GM19324 (cell line): ENCODE results near the gene MYL6.
A peak's percentile ranks its signal among the peaks of the same experiment; 100 is the strongest.
"Not testable (repeated sequence)": the region's sequence is repeated elsewhere in the genome, so short reads cannot be mapped to it uniquely, and the experiment has no call there.

Experiments used
- ATAC-seq: cut with Tn5 transposase; IDR thresholded peaks from one replicate; pipeline ENCODE4 v1.9.1; 2021; ENCODE audit warnings: mild to moderate bottlenecking, moderate library complexity; ENCODE audit not compliant: unreplicated experiment, low FRiP score

Gene MYL6

DNA sequence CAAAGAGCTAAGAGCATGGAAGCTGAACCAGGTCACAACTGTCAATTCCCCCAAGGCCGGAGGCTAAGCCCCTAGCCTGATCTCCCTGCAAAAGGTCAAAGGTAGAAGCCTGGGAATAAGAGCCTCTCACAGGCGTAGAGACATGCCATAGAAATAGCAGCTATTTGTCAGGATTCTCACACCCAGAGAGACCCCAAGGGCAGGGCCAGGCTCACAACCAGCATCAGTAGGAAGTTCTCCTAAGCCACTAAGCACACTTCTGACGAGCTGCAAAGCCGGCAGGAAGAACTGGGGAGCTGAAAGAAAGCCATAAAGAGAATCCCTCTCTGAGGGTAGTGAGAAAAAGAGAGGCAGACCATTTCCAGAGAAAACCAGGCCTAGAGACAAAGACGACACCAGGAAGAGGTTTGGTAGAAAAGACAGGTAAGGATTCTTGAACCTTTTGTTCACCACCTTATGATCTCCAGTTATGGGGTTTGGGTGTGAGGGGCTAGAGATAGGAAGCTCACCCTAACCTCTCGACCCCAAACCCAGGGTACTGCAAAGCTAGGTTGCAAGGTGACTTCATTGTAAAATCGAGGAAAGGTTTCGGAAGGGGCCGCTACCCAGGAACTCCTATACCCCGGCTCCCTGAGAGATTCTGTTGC is 30.1 kb downstream of the MYL6 start:
- ATAC-seq = no peak

DNA sequence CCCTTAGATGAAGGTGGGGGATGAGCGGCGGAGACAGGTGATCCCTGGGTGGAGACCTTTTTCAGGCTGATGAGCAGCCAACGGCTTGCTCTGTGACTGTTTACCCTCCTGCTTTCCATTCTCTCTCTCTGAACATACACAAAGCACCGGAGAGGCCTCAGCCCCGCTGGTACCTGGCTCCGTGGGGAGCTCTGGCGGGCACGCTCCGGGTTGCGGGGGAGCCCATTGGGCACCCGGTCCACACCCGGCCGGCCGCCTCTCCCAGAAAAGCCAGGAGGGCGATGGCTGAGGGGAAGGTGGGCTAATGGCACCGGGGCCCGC is 30.6 kb downstream of the MYL6 start:
- ATAC-seq = no peak

DNA sequence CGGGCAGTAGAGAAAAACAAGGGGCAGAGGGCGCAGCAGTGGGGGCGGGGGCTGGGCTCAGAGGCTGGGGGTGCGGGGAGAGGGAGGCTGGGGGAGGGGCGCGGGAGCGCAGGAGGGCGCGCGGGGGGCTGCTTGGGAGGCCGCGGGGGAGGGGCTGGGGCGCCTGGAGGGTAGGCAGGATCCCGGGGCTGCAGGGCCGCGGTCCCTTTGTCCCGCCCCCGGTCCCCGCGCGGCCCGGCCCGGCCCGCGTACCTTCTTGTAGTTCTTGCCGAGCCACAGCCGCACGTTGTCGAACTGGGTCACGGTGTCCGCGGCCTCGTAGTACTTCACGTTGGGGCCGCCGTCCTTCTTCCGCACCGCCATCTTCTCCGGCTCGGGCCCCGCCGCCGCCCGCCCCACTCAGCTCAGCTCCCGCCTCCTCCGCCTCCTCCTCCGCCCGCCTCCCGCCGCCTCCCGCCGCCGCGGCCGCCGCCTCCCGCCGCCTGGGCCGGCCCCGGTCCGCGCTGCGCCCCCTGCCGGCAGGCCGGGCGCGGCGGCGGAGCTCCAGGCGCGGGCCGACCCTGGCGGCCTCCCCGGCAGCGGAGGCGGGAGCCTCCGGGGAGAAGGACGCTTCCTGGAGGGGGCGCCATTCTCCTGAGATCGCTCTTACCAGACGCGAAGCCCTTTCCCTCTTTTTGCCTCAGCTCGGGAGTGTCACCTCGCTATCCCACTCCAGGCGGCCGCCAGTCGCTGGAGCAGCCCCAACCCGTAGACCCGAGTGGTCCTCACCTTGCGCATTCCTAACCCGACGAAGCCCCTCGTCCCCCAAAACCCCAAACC is 31.1 kb downstream of the MYL6 start, which contains the start of gene SMARCC2:
Gene SMARCC2, minus strand, starts transcription at position 385 of the 819 bp plus-strand sequence. Its CDS starts 22 bp downstream, at position 363.
- ATAC-seq = peak; percentile 80

DNA sequence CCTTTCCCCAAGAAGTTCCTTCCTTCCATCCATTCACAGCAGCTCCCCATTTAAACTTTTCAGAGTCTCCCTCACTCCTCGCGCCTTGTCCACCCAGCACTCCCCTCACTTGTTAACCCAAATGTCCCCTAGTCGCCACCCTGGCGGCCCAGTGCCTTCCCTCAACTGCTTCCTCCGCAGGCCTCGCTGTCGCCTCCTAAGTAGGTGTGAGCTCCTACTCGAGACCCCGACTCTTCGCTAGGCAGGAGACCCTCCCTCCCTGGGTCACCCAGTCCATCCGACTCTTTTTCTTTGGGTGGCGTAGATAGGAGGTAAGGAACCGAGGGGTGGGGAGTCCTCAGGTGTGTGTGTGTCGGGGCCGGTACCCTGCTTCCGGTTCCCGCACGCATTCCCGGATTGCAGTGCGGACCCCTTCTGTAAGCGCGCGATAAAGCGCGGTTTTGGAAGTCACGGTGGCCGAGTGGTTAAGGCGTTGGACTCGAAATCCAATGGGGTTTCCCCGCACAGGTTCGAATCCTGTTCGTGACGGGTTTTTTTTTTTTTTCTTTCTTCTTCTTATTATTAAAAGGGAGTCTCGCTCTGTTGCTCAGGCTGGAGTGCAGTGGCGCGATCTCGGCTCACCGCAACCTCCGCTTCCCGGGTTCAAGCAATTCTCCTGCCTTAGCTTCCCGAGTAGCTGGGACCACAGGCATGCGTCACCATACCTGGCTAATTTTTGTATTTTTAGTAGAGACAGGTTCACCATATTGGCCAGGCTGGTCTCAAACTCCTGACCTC is 31.9 kb downstream of the MYL6 start:
- ATAC-seq = no peak

DNA sequence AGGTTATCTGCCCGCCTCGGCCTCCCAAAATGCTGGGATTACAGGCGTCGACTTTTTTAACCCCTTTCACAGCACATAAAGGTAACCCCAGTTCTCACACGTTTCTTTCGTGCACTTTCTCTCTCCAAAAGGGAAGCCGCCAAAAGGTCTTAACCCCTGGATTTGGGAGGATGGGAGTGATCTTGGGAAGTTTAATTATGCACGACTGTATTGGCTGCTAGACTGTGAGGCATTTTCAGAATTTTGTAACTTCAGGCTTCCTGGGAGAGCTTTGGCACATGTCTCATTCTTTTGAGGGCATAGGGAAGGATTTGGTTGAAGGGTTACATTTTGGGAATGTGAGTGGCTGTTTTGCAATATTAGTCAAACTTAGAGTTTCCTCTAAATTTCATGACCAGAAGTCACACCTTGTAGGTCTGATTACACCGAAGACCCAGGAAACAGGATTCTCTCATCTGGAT is 32.6 kb downstream of the MYL6 start:
- no peak for ATAC-seq

DNA sequence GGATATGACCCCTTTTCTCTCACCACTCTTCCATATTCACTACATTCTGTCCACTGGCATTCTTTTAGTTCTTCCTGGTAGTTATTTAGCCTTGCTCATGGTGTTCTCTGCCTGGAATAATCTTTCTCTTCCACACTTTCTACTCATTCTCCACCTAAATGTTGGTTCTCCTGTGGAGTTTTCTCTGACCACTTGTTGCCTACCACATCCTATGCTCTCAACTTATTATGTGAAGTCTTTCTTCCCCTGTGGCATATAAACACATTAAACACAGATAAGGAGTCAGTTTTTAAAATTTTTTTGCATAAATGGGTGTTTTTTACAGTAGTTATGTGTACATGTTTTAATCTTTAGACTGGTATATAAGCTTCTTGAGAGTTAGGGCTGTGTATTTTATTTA is 34.4 kb downstream of the MYL6 start:
- no peak for ATAC-seq

DNA sequence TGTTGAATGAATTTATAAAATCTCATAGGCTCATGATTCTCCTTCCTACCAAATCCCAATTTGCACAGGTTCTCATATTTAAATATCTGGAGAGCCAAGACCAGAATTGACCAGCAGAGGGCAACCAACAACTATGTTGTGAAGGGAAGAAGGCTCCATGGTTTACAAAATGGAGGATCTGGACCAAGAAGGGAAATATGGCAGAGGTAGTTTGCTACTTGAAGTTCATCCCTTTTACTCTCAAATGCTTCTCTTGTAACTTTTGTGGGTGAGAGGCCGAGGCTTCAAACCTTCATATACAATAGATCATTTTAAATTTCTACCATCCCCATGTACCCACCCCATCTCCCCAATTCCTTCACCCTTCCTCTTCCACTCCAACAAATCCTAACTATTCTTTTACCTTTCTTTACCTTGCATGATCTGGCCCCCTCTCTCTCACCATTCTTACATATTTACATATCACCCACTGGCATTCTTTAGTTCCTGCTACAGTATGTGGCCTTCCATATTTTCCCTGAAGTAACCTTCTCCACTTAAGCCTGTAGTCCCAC is 34.9 kb downstream of the MYL6 start:
- no peak for ATAC-seq

DNA sequence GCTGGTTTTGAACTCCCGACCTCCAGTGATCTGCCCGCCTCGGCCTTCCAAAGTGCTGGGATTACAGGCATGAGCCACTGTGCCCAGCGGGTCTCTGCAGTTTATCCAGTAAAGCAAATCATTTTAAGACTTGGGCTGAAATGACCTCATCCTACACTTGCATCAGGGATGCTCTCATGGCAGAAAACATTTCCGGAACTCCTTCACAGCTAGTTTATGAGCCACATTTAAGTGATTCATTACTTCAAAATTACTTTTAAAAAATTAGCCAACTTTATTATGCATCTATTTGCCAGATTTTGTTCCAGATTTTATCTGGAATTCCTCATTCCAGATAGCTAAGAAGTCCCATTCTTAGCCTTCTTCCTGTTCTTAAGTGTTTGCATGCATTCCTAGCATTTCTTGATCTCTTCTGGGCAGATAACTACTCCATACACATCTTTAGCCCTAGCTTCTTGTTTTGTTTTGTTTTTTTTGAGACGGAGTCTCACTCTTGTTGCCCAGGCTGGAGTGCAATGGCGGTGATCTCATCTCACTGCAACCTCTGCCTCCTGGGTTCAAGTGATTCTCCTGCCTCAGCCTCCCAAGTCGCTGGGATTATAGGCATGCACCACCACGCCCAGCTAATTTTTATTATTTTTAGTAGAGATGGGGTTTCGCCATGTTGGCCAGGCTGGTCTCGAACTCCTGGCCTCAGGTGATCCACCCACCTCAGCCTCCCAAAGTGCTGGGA is 38.8 kb downstream of the MYL6 start:
- not testable (repeated sequence) for ATAC-seq

DNA sequence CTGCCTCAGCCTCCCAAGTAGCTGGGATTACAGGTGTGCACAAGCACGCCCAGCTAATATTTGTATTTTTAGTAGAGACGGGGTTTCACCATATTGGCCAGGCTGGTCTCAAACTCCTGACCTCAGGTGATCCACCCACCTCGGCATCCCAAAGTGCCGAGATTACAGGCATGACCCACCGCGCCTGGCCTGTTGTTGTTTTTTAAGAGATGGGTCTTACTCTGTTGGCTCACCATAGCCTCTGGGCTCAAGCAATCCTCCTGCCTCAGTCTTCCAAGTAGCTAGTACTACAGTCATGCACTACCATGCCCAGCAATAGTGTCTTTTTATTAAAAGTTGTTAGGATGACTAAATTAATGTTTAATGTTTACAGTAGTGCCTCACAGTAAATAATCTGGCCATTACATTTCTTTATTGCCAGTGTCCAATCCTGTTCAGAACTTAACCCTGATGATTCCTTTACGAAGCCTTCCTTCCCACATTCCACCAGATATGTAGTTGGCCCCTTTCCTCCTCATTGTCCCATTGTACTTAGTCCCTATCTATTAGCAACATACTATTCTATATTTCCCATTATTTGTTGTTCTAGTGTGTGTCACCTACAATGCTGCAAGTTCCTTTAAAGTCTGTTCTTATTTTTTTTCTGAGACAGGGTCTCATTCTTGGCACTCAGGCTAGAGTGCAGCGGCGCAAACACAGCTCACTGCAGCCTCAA is 39.9 kb downstream of the MYL6 start:
- no peak for ATAC-seq

DNA sequence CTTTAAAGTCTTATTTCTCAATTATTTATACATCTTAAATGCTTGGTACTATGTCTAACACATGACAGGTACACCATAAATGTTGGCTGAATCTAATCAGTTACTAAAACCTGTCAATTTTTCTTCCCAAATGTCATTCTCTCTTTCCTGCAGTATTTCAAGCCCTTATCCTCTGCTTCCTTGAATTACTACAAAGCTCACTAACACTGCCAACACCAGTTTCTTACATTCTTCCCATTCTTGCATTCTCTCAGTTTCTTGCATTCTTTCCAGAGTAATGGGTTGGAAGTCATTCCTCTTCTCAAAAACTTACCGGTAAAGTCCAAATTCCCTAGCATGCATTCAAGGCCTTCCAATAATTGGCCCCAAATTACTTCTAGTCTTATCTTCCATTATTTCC is 40.7 kb downstream of the MYL6 start:
- no peak for ATAC-seq

DNA sequence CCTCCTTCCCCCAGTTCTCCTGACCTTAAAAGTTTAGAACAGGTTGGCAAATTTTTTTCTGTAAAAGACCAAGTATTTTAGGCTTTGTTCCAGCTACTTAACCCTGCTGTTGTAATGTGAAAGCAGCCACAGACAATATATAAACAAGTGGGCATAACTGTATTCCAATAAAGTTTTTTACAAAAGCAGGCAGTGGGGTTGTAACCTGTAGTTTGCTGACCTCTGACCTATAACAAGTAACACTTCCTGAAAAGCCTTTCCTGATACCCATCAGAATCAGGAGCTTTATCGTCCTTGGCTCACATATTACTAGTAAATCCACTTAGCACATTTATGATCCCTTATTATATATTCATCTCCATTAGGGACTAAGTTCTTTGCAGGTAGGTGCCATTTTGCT is 44.2 kb downstream of the MYL6 start:
- no peak for ATAC-seq

DNA sequence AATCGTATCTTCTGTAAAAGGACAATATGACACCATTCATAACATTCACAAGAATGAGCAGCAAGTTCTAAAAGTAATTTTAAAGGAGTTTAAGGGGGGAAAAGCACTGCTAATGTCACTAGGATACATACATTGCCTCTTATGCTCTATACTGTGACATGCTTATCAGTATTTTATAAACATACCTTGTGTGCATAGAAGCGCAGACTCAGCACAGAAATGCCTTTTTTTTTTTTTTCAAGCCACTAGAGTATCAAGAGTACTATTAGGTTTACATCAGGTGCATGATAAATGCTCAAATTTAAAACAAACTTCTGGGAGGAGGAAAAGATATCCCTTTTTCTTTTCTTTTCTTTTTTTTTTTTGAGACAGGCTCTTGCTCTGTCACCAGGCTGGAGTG is 44.7 kb downstream of the MYL6 start:
- ATAC-seq = no peak

DNA sequence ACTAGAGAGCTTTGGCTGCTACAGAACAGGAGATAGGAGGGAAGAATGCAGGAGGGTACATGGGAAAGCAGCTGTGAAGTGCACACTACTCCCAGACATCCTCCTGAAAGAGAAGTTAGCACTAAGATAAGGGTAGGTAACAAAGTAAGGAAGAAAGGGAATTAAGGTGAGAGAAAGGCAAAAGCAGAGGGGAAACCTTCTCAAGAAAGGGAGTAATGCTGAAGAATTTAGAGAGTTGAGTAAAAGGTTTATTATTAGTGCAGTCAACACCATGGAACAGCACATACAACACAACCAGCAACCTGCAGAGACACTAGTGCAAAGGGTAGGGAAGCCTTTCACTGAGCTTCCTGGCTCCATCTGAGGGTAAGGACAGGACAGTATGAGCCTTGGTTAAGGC is 46.1 kb downstream of the MYL6 start:
- ATAC-seq = no peak

DNA sequence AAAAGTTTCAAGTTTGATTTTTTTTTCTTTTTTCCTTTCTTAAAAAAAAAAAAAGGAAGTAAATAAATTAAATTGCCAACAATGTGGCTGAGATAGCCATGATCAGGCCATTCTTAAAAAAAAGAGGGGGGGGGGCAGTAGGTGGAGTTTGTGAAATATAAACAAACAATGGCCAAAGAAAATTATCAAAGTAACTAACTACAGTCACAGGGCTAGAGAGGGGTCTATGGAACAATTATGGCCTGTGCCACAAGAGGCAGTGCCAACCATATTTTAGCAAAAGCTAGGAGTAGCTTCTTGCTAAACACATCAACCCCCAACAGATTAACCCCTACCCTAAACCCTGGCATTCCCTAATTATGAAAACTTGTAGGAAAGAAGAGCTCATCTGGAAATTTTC is 47.3 kb downstream of the MYL6 start:
- ATAC-seq = no peak

DNA sequence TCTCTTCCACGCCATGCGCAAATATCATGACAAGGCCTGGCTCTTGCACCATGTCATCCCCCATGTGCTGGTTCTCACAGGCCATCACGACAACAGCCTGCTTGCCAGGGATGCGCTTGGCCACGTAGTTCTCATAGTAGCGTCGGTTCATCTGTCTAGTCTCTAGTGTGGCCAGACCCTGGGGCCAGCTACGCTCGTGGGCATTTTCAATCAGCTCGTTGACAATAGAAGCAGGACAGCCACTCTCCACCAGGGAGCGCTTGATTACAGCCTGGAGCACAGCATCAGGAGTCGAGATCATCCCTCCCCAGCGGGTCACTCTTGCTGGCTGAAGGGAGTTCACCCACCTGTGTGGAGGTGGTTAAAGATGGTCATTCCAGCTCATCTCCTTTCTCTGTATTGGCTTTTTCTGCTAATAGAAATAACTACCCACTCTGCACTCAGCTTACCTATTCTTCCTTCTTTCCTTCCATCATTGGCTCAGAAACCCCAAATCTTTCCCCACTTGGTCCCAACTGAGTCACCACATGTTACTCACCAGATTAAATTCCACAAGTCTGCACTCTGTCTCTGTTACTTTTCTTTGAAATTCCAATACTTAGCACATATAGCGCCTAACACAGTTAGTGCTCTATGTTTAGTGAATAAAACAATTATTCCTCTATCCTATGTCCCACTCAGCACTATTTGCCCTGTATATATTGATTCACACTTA is 48.5 kb downstream of the MYL6 start:
- no peak for ATAC-seq

DNA sequence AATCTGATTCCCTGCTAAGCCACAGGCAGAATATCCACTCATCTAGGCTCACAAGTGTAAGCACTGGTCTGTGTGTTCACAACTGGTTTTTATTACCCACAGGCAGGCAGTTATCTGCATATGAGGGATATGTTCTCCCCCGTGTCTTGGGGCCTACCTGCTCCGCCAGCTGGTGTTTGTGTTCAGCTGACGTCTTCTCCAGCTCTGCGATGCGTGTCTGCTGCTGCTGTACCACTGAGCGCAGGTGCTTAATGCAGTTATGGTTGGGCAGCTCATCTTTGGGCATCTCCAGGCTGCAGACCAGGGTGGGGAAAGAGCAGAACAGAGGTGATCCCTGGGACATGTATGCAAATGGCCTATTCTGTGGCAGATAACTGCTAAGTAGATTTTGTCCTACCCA is 49.8 kb downstream of the MYL6 start:
- ATAC-seq = no peak
